HEK293 (cell line): ENCODE data around the gene CEBPG.

Experiments used
- CTCF ChIA-PET: fragments of 350-600 bp; formaldehyde crosslinking; extraction: SDS; loops from one replicate; lab custom pipeline; 2021; ENCODE audit warnings: antibody characterized with exemption; lab: Yijun Ruan, JAX
- POLR2A ChIA-PET: fragments of 300-600 bp; formaldehyde crosslinking; extraction: SDS; loops from one replicate; lab custom pipeline; 2020; ENCODE audit warnings: antibody characterized with exemption, inconsistent platforms; lab: Yijun Ruan, JAX
- H3K27ac ChIP-seq: fragments of 200-500 bp; sonication (Bioruptor generic); 2 replicates; pipeline ENCODE4 v1.5.1; 2014; ENCODE audit warnings: low read depth, low read length, control low read depth, inconsistent platforms; ENCODE audit errors: extremely low read depth
- H3K36me3 ChIP-seq, 2 experiments: fragments of 200-500 bp in 1 of 2; sonication (Bioruptor generic) in 1 of 2; 1 replicate in 1 of 2; 2 replicates in 1 of 2; pipeline ENCODE4 v1.5.1; 2014 to 2017; ENCODE audit warnings: inconsistent platforms in 2 of 2, low read length in 2 of 2; ENCODE audit not compliant: control insufficient read depth in 2 of 2, insufficient read depth in 1 of 2
- H3K4me1 ChIP-seq: fragments of 200-500 bp; sonication (Bioruptor generic); 2 replicates; pipeline ENCODE4 v1.5.1; 2014; ENCODE audit warnings: mild to moderate bottlenecking, low read length, inconsistent platforms; ENCODE audit not compliant: control insufficient read depth, insufficient read depth
- H3K4me3 ChIP-seq: 2 replicates; pipeline ENCODE4 v1.5.1; 2011; ENCODE audit warnings: low read depth, mild to moderate bottlenecking, control low read depth, low read length, moderate library complexity
- H3K9me3 ChIP-seq: fragments of 200-500 bp; sonication (Bioruptor generic); 2 replicates; pipeline ENCODE4 v1.5.1; 2014; ENCODE audit warnings: low read depth, low read length, inconsistent platforms; ENCODE audit not compliant: control insufficient read depth, insufficient read depth
- EGR2 ChIP-seq: fragments of 450-650 bp; formaldehyde crosslinking; IDR thresholded peaks from 2 replicates; pipeline ENCODE4 v1.5.1; 2016; ENCODE audit warnings: low read depth, missing biosample characterization, missing genetic modification characterization
- GLIS2 ChIP-seq: fragments of 450-650 bp; formaldehyde crosslinking; IDR thresholded peaks from 2 replicates; pipeline ENCODE4 v1.5.1; 2016; ENCODE audit warnings: missing biosample characterization, missing genetic modification characterization
- KLF1 ChIP-seq: fragments of 450-650 bp; formaldehyde crosslinking; IDR thresholded peaks from 2 replicates; pipeline ENCODE4 v1.5.1; 2016; ENCODE audit warnings: missing biosample characterization, missing genetic modification characterization
- KLF9 ChIP-seq: fragments of 450-650 bp; formaldehyde crosslinking; IDR thresholded peaks from 2 replicates; pipeline ENCODE4 v1.5.1; 2016; ENCODE audit warnings: missing biosample characterization, missing genetic modification characterization, low read depth
- SP2 ChIP-seq: fragments of 450-650 bp; formaldehyde crosslinking; IDR thresholded peaks from 2 replicates; pipeline ENCODE4 v1.5.1; 2016; ENCODE audit warnings: missing biosample characterization, missing genetic modification characterization
- ZFHX2 ChIP-seq: fragments of 450-650 bp; formaldehyde crosslinking; conservative IDR thresholded peaks from 2 replicates; pipeline ENCODE4 v1.5.1; 2016; ENCODE audit warnings: missing biosample characterization, missing genetic modification characterization
- ZFP37 ChIP-seq: fragments of 450-650 bp; formaldehyde crosslinking; IDR thresholded peaks from 2 replicates; pipeline ENCODE4 v1.5.1; 2016; ENCODE audit warnings: missing biosample characterization, missing genetic modification characterization
- ZIC2 ChIP-seq: fragments of 450-650 bp; formaldehyde crosslinking; IDR thresholded peaks from 2 replicates; pipeline ENCODE4 v1.5.1; 2016; ENCODE audit warnings: missing biosample characterization, missing genetic modification characterization
- ZNF202 ChIP-seq: fragments of 450-650 bp; formaldehyde crosslinking; IDR thresholded peaks from 2 replicates; pipeline ENCODE4 v1.5.1; 2016; ENCODE audit warnings: missing biosample characterization, missing genetic modification characterization, borderline replicate concordance
- ZNF37A ChIP-seq: fragments of 450-650 bp; IDR thresholded peaks from 2 replicates; pipeline ENCODE4 v1.5.1; 2018; ENCODE audit warnings: missing biosample characterization, missing genetic modification characterization
- ZNF513 ChIP-seq: fragments of 450-650 bp; IDR thresholded peaks from 2 replicates; pipeline ENCODE4 v1.5.1; 2018; ENCODE audit warnings: missing biosample characterization, missing genetic modification characterization
- ZNF561 ChIP-seq: fragments of 450-650 bp; IDR thresholded peaks from 2 replicates; pipeline ENCODE4 v1.5.1; 2018; ENCODE audit warnings: missing biosample characterization, missing genetic modification characterization, borderline replicate concordance
- ZNF596 ChIP-seq: fragments of 450-650 bp; IDR thresholded peaks from 2 replicates; pipeline ENCODE4 v1.5.0; 2018; ENCODE audit warnings: missing biosample characterization, mild to moderate bottlenecking, missing genetic modification characterization, moderate library complexity
- ZNF621 ChIP-seq: fragments of 450-650 bp; formaldehyde crosslinking; IDR thresholded peaks from 2 replicates; pipeline ENCODE4 v1.5.1; 2017; ENCODE audit warnings: missing biosample characterization, missing genetic modification characterization
- ZNF791 ChIP-seq: fragments of 450-650 bp; formaldehyde crosslinking; IDR thresholded peaks from 2 replicates; pipeline ENCODE4 v1.5.1; 2016; ENCODE audit warnings: missing biosample characterization, missing genetic modification characterization
- TF ChIP-seq, protein P1 (sequence below): fragments of 450-650 bp; formaldehyde crosslinking; IDR thresholded peaks from 2 replicates; pipeline ENCODE4 v1.5.1; 2016; ENCODE audit warnings: missing biosample characterization, missing genetic modification characterization, borderline replicate concordance
- TF ChIP-seq, protein P2 (sequence below): fragments of 450-650 bp; formaldehyde crosslinking; IDR thresholded peaks from 2 replicates; pipeline ENCODE4 v1.5.1; 2016; ENCODE audit warnings: missing biosample characterization, missing genetic modification characterization

The CEBPG gene

DNA sequence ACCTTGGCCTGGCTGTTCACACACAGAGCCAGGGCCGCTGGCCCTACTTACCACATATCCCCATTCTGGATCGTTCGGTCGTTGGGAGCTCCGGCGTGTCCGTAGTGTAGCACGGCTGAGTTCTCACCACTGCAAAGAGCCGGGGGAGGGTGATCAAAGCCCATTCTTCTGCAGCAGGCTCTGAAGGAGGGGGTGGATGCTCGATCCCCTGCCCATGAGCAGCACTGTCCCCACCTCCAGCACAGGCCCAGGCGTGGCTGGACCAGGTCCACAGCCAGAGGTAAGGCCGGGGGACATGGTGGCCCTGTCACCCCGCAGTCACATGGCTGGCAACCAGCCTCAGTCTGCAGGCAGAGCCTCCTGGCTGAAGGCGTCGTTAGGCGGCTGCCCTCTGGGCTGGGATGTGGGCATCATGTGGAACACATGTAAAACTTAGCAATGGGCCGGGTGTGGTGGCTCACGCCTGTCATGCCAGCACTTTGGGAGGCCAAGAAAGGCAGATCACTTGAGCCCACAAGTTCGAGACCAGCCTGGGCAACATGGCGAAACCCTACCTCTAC, 38.2 kb downstream of the CEBPG start:
- H3K27ac ChIP-seq = no peak overlapping the region
- no peaks in the 10 kb centered on the region for H3K9me3 ChIP-seq
- no peak overlapping the region for H3K4me3 ChIP-seq
- H3K4me1 ChIP-seq = peaks cover 5% of the 10 kb centered on the region
- 0 out of 2 replicates have a peak, but pooled peaks have one; percentile 13 for TF ChIP-seq EGR2
- TF ChIP-seq, protein P1, sequence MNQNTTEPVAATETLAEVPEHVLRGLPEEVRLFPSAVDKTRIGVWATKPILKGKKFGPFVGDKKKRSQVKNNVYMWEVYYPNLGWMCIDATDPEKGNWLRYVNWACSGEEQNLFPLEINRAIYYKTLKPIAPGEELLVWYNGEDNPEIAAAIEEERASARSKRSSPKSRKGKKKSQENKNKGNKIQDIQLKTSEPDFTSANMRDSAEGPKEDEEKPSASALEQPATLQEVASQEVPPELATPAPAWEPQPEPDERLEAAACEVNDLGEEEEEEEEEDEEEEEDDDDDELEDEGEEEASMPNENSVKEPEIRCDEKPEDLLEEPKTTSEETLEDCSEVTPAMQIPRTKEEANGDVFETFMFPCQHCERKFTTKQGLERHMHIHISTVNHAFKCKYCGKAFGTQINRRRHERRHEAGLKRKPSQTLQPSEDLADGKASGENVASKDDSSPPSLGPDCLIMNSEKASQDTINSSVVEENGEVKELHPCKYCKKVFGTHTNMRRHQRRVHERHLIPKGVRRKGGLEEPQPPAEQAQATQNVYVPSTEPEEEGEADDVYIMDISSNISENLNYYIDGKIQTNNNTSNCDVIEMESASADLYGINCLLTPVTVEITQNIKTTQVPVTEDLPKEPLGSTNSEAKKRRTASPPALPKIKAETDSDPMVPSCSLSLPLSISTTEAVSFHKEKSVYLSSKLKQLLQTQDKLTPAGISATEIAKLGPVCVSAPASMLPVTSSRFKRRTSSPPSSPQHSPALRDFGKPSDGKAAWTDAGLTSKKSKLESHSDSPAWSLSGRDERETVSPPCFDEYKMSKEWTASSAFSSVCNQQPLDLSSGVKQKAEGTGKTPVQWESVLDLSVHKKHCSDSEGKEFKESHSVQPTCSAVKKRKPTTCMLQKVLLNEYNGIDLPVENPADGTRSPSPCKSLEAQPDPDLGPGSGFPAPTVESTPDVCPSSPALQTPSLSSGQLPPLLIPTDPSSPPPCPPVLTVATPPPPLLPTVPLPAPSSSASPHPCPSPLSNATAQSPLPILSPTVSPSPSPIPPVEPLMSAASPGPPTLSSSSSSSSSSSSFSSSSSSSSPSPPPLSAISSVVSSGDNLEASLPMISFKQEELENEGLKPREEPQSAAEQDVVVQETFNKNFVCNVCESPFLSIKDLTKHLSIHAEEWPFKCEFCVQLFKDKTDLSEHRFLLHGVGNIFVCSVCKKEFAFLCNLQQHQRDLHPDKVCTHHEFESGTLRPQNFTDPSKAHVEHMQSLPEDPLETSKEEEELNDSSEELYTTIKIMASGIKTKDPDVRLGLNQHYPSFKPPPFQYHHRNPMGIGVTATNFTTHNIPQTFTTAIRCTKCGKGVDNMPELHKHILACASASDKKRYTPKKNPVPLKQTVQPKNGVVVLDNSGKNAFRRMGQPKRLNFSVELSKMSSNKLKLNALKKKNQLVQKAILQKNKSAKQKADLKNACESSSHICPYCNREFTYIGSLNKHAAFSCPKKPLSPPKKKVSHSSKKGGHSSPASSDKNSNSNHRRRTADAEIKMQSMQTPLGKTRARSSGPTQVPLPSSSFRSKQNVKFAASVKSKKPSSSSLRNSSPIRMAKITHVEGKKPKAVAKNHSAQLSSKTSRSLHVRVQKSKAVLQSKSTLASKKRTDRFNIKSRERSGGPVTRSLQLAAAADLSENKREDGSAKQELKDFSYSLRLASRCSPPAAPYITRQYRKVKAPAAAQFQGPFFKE (tag by site-specific recombination) = no peak
- CTCF ChIA-PET = interaction anchor here (0.6 to 16.3 kb wide), 5 partner anchors 120 to 360 kb away, joined by 3 to 272 read pairs (median 4); no protein-coding TSS in a partner anchor
- no peaks in the 10 kb centered on the region for H3K36me3 ChIP-seq
- POLR2A ChIA-PET = no interaction called here

DNA sequence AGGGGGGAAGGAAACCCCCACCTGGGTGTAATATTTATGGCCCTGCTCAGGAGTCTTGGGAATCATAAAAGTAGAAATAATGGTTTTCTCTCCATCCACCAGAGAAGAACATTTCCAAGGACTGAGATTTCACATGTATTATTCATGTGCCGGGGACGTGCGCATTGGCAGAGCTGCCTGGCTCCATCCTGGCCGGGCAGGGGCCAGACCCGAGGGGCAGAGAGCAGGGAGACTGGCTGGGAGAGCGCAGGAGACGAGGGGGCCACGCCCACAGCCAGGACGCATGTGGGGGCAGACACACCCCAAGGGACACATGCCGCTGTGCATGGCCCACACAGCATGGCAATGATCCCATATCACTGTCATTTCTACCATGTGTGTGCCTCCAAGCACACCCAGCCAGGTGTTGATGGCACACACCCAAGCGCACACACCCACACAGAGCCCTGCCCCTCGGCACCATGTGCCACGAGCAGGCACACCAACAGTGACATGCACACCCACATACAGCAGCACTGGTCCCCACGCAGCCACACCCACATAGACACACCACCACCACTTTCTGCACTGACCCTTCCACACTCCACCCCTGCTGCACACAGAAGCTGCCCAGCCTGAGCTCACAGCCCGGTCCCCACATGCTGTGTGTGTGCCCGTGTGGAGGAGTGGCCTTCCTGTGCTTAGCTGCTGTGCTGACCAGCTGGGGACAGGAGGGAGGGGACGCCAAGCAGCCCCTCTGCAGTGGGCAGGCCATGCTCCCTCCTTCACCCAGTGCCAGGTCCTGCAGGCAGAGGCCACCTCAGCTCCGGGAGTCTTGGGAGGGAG, 39.3 kb downstream of the CEBPG start:
- no peaks in the 10 kb centered on the region for H3K36me3 ChIP-seq
- H3K4me1 ChIP-seq = peaks cover 7% of the 10 kb centered on the region
- ChIA-PET CTCF (interaction anchor here (0.5 to 16.3 kb wide), 9 partner anchors 7 to 358 kb away, joined by 3 to 272 read pairs (median 3); no protein-coding TSS in a partner anchor), POLR2A (interaction anchor here (0.7 kb wide), 1 partner anchor 110 kb away, joined by 3 read pairs; no protein-coding TSS in a partner anchor)
- no peak for TF ChIP-seq ZFP37 (tag by site-specific recombination)
- peak; percentile 22; the same call in 1 of the 2 replicates for TF ChIP-seq SP2
- peak; percentile 64 for TF ChIP-seq ZIC2 (tag by site-specific recombination)
- TF ChIP-seq ZFHX2 (tag by site-specific recombination) = peak; percentile 100
- no peak for TF ChIP-seq ZNF791 (tag by site-specific recombination)
- TF ChIP-seq GLIS2 (tag by site-specific recombination) = peak; percentile 21; the same call in 1 of the 2 replicates
- peak; percentile 84 for TF ChIP-seq KLF9 (tag by site-specific recombination)
- peak; percentile 53; the same call in 1 of the 2 replicates for TF ChIP-seq KLF1
- TF ChIP-seq ZNF596 (tag by site-specific recombination) = no peak
- TF ChIP-seq EGR2 = peak; percentile 99
- peak; percentile 84 for TF ChIP-seq ZNF621 (tag by site-specific recombination)
- no peaks in the 10 kb centered on the region for H3K9me3 ChIP-seq
- H3K4me3 ChIP-seq = no peak overlapping the region
- H3K27ac ChIP-seq = no peak overlapping the region

GRCh38 chr19:33413426-33413725, 39.9 kb downstream of the CEBPG start:
- ChIA-PET CTCF (interaction anchor here (0.5 to 16.3 kb wide), 8 partner anchors 8 to 358 kb away, joined by 3 to 272 read pairs (median 13); no protein-coding TSS in a partner anchor), POLR2A (no interaction called here)
- Histone ChIP-seq H3K4me1 (peaks cover 7% of the 10 kb centered on the region), H3K4me3 (no peak overlapping the region), H3K9me3 (no peaks in the 10 kb centered on the region), H3K27ac (no peak overlapping the region), H3K36me3 (no peaks in the 10 kb centered on the region)
- TF ChIP-seq, protein P2, sequence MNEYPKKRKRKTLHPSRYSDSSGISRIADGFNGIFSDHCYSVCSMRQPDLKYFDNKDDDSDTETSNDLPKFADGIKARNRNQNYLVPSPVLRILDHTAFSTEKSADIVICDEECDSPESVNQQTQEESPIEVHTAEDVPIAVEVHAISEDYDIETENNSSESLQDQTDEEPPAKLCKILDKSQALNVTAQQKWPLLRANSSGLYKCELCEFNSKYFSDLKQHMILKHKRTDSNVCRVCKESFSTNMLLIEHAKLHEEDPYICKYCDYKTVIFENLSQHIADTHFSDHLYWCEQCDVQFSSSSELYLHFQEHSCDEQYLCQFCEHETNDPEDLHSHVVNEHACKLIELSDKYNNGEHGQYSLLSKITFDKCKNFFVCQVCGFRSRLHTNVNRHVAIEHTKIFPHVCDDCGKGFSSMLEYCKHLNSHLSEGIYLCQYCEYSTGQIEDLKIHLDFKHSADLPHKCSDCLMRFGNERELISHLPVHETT (tag by site-specific recombination) = no peak
- no peak for TF ChIP-seq ZNF513 (tag by site-specific recombination)
- no peak for TF ChIP-seq ZNF202
- TF ChIP-seq ZNF37A (tag by site-specific recombination) = no peak
- TF ChIP-seq ZNF561 (tag by site-specific recombination) = no peak
